ENCODE measurements around the gene FASTK. TPM values are rescaled to one million over a fixed set of nuclear protein-coding genes. Genes with fewer than 3 reads are reported as not detected.

Gene FASTK
- total and polyA plus RNA-seq, 2 donors (not counting 3 experiments of a cell fraction or from before 2014, with no cell fraction given) = 73.3 to 113 TPM

- CTCF ChIA-PET = no interaction called here
- no peak for FAIRE-seq
- H3K9me3 ChIP-seq (replicated peaks; ENCODE audit: control insufficient read depth, insufficient read depth, low read length) = no peaks in the 10 kb centered on the region
- TF ChIP-seq POLR2A (IDR thresholded peaks at IDR 0.05; ENCODE audit: low read depth, low read length) (no peak), CTCF (IDR thresholded peaks at IDR 0.05; ENCODE audit: extremely low read depth in 1 of 2, insufficient read depth in 1 of 2, low read depth in 1 of 2, low read length in 2 of 2) (no peak), POLR2AphosphoS5 (IDR thresholded peaks at IDR 0.05; ENCODE audit: insufficient read depth, low read depth, low read length) (no peak), EZH2 (IDR thresholded peaks at IDR 0.05; ENCODE audit: borderline replicate concordance, low read depth, low read length, severe bottlenecking) (no peak)
- TF ChIP-seq, protein P1, sequence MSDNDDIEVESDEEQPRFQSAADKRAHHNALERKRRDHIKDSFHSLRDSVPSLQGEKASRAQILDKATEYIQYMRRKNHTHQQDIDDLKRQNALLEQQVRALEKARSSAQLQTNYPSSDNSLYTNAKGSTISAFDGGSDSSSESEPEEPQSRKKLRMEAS (IDR thresholded peaks at IDR 0.05; ENCODE audit: insufficient read depth, insufficient read length) = no peak
- no peaks in the 10 kb centered on the region for H4K20me1 ChIP-seq (replicated peaks; ENCODE audit: control insufficient read depth, extremely low read depth, insufficient read depth, low read length)
- peaks cover 9 to 43% of the 10 kb centered on the region in 2 experiments for H3K36me3 ChIP-seq (ENCODE audit: control insufficient read depth in 2 of 2, extremely low read depth in 1 of 2, insufficient read depth in 2 of 2, low read length in 2 of 2)
- H3K27ac ChIP-seq (ENCODE audit: insufficient read depth, low read depth, low read length) = no peak overlapping the region
- H3K9ac ChIP-seq (replicated peaks; ENCODE audit: extremely low read depth, insufficient read depth, low read length) = no peak overlapping the region
- no peak overlapping the region for H2AFZ ChIP-seq (ENCODE audit: low read depth, low read length)
- H3K4me3 ChIP-seq (replicated peaks in 1 of 3; ENCODE audit: insufficient read depth in 1 of 3, low read depth in 1 of 3, low read length in 3 of 3) = no peak overlapping the region
- BruUV-seq (replicated peaks) = no TSS peak
- no peak overlapping the region for H3K4me2 ChIP-seq (ENCODE audit: insufficient read depth, low read length)
- no peaks in the 10 kb centered on the region for H3K9me1 ChIP-seq (replicated peaks; ENCODE audit: control insufficient read depth, extremely low read depth, insufficient read depth, low read length)
- dilution Hi-C loops (cut with MboI; ENCODE audit: extremely low pct_ligation_motif_present, low sequenced_read_pairs) (no loop called here), intact Hi-C loops (cut with micrococcal nuclease) (no loop called here)
- no peak for DNase-seq (ENCODE audit: low read depth, low spot score)
- peaks cover 30% of the 10 kb centered on the region for H3K79me2 ChIP-seq (ENCODE audit: control insufficient read depth, insufficient read depth, low read length)
- H3K4me1 ChIP-seq (ENCODE audit: control insufficient read depth, extremely low read depth, insufficient read depth, low read length) = peaks cover 20% of the 10 kb centered on the region
- POLR2A ChIA-PET = interaction anchor here (0.6 kb wide), 1 partner anchor 12 kb away, joined by 3 read pairs; no protein-coding TSS in a partner anchor
- H3K27me3 ChIP-seq (ENCODE audit: control insufficient read depth in 2 of 2, insufficient read depth in 2 of 2, low read length in 2 of 2) = no peaks in the 10 kb centered on the region
Measured at GRCh38 chr7:151118108-151119054, 37.8 kb upstream of the FASTK start.
